NCI-H2227 (cell line): ENCODE results near the gene ZFAND2A.
"Not testable (repeated sequence)": the region's sequence is repeated elsewhere in the genome, so short reads cannot be mapped to it uniquely, and the experiment has no call there.

Experiments
- DNase-seq: peaks from one replicate; lab custom pipeline; 2025; ENCODE audit not compliant: unreplicated experiment; lab: John Stamatoyannopoulos, UW

Gene ZFAND2A

GRCh38 chr7:1154172-1154739, 5.7 kb downstream of the ZFAND2A start:
- no peak for DNase-seq

GRCh38 chr7:1152492-1152891, 7.5 kb downstream of the ZFAND2A start:
- no peak for DNase-seq

DNA sequence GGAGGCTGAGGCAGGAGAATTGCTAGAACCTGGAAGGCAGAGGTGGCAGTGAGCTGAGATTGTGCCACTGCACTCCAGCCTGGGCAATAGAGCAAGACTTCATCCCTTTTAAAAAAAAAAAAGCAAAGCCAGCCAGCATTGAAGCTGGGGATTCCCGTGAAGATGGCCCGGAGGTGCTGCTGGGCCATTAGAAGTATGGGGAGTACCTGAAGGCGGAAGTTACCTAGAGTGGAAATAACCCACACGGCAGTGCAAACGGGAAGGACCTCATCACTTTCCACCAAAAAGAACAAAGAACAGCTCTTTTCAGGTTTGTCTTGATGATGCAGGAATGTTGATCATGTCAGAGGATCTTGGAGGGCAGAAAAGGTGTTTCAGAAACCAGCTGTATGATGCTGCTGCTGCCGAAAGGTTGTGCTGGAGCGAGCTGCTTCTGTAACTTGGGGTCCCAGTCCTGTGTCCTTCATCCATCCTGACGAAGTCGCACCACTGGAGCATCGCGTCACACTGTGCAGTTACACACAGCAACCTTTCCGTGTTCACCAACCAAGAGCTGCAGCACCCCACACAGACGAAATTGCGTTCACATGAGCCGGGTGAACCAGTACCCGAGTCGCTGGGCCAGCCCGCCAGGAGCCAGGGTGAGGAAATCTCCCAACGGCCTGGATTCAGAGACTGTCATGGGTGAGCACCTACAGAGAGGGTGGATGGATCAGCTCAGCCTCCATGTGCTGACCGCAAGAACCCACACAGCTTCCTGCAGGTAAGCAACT, 8.2 kb downstream of the ZFAND2A start:
- no peak for DNase-seq

GRCh38 chr7:1151156-1151555, 8.8 kb downstream of the ZFAND2A start:
- no peak for DNase-seq

DNA sequence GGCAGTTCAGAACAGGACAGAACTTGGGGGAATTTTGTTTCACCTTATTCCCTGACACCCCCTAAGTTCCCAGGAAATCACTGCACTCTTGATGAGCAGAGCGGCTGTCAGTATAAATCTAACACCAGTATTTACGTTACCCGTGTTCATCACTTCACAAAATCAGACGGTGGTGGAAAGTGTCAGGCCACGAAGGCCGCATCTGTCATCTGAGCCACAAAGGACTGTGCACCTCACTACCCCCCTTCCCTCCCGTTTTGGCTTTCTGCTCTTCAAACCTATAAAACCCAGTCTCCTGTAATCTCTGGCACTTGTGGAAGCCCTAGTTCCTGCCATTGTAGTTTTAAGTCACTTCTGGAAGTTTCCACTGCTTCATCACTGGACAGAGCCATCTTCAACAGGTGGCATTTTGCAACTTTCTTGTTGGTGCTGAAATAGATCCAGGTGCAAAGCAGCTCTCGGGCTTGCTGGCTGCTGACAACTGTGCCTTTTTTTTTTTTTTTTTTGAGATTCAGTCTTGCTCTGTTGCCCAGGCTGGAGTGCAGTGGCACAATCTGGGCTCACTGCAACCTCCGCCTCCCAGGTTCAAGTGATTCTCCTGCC, 9.5 kb downstream of the ZFAND2A start:
- no peak for DNase-seq

DNA sequence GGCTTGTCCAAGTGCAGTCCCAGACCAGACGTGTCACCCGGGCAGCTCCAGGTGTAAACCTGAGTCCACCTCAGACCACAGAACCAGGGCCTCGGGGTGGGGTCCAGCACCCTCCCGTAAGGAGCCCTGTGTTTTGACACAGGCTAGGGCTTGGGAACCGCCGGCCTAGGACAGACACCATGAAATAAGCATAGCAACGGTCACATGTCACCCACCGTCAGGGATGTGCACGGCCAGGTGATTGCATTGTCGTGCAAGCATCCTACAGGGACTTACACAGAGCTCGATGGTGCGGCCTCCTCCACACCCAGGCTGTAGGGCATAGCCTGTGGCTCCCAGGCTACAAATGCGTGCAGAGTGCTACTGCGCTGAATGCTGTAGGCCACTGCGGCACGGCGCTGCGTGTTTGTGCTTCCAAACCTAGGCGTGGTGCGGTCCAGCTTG, 10.6 kb downstream of the ZFAND2A start:
- DNase-seq = no peak

DNA sequence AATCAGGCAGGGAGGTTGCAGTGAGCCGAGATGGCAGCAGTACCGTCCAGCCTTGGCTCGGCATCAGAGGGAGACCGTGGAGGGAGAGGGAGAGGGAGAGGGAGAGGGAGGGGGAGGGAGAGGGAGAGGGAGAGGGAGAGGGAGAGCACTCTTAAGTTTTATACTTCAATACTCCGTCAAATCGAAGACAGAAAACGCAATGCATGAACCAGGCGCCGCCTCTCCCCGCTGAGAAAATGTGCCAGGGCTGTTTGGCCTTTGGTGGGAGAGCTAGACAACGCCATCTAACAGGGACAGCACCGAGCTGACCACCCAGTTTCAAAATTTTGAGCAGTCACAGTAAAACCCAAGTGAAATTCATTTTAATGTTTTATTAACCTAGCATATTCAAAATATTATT, 12.1 kb downstream of the ZFAND2A start:
- not testable (repeated sequence) for DNase-seq

GRCh38 chr7:1144269-1144771, 15.7 kb downstream of the ZFAND2A start:
- peak; percentile 31 for DNase-seq

GRCh38 chr7:1143031-1143430, 17.0 kb downstream of the ZFAND2A start:
- DNase-seq = not testable (repeated sequence)

- no peak for DNase-seq
Measured at GRCh38 chr7:1142051-1142635, 17.9 kb downstream of the ZFAND2A start.

GRCh38 chr7:1141651-1142050, 18.3 kb downstream of the ZFAND2A start:
- DNase-seq = no peak

DNA sequence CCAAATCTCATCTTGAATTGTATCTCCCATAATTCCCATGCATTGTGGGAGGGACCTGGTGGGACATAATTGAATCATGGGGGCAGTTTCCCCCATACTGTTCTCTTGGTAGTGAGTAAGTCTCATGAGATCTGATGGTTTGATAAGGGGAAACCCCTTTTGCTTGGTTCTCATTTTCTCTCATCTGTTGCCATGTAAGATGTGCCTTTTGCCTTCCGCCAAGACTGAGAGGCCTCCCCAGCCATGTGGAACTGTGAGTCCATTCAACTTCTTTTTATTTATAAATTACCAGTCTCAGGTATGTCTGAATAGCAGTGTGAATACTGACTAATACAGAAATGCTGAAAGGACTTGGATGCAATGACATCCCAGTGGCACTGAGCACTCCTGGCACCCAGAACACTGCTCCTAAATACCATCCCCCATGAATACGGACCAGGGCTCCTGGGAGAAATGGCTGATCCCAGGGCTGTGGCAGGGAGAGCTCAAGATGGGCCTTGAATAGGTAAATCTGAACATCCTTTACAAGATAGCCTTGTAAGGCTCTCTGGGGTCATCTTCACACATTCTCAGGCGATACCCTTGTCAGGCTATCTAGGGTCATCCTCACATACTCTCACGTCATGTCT, 19.4 kb downstream of the ZFAND2A start:
- no peak for DNase-seq

- DNase-seq = no peak
Measured at GRCh38 chr7:1137517-1138167, 22.4 kb downstream of the ZFAND2A start.

DNA sequence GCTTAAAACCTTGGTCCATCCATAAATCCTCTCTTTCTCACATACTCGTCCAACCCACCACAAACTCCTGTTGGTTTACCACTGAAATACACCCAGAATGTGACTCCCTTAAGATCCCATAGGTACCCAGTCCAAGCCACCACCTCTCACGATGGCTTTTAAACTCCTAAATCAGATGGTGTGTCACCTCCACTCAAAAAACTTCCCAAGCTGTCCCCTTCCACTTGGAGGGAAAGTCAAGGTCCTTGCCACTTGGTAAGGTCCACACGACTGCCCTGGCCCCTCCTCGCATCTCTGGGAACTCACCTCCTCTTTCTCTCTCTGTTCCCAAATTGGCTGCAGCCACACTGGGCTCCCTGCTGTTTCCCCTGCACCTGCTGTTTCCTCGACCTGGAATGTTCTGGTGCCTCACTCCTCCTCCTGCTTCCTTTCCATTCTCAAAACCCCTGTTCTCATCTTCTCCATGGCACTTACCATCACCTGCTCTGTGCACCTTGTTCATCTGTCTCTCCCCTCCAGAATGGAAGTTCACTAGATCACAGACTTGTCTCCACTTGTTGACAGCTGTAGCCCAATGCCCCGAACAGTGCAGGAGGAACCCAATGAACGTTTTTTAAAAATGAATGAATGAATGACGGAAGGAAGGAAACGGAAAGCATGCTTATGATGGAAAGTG, 23.0 kb downstream of the ZFAND2A start:
- DNase-seq = no peak

DNA sequence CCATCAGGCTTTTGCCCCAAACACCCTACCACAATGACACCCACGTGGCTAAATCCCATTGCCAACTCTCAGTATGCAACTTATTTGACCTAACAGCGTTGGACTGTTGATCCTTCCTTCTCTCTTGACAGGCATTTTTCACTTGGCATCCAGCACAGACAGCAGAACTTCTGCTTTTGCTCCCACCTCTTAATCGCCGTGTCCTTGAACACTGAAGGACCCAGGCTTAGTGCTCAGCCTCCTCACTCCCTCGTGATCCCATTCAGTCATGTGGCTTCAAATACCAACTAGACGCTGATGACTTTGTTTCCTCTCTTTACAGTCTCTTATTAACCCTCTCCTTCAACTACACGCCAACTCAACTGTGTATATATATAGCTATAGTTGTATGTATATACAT, 25.0 kb downstream of the ZFAND2A start:
- no peak for DNase-seq

GRCh38 chr7:1131471-1132265, 28.3 kb downstream of the ZFAND2A start:
- no peak for DNase-seq

DNA sequence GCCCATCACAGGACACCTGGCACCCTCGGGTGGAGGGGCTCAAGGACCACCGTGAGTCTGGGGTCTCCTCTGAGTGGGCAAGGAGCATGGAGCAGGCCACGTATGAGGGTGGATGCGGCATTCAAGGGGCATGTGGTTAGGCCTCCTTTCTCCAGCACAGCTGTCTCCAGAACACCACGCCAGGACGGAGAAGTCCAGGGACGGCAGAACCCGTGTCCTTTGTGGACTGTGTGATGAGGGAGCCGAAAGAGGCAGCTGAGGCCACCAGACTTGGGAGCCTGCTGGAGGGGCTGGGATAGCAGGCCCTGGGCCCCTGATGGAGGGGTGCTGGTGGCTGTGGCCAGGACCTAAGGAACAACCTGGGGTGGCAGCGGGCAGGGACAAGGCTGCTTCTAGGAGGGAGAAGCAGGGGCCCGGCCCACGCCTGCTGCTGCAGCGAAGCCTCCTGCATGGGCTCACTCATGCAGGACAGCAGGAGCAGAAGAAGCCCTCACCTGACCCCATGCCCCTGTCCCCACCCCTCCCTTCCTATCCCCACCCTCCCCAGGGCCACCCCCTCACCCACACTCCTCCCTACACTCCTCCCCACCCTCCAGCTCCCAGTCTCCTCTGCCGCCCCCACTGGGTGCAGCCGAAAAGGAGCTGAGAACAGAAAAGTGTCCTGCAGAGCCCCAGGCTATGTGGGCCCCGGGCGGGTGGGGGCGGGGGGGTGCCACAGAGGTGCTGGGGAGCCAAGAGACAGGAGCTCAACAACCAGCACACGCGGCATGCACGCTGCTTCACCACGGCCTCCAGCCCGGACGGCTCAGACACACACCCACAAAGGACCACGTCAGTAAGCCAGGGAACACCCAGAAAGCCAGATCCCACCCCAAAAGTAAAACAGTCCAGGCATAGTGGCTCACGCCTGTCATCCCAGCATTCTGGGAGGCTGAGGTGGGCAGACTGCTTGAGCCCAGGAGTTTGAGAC, 29.7 kb downstream of the ZFAND2A start:
- DNase-seq = no peak

GRCh38 chr7:1129431-1129830, 30.6 kb downstream of the ZFAND2A start:
- DNase-seq = no peak
